Left hindlimb (tissue), 1 donor: ENCODE results near the gene COPRS.

Experiments
- DNase-seq: peaks from one replicate; pipeline ENCODE4 v3.0.0-alpha.2; 2018

The COPRS gene, protein sequence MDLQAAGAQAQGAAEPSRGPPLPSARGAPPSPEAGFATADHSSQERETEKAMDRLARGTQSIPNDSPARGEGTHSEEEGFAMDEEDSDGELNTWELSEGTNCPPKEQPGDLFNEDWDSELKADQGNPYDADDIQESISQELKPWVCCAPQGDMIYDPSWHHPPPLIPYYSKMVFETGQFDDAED

GRCh38 chr17:31858642-31859486, at the start of gene COPRS:
COPRS (minus strand) TSS chr17:31859244; CDS start chr17:31859199, 45 bp downstream.
- DNase-seq = peak; percentile 92

GRCh38 chr17:31908386-31908785, 49.3 kb upstream of the COPRS start:
- no peak for DNase-seq

DNA sequence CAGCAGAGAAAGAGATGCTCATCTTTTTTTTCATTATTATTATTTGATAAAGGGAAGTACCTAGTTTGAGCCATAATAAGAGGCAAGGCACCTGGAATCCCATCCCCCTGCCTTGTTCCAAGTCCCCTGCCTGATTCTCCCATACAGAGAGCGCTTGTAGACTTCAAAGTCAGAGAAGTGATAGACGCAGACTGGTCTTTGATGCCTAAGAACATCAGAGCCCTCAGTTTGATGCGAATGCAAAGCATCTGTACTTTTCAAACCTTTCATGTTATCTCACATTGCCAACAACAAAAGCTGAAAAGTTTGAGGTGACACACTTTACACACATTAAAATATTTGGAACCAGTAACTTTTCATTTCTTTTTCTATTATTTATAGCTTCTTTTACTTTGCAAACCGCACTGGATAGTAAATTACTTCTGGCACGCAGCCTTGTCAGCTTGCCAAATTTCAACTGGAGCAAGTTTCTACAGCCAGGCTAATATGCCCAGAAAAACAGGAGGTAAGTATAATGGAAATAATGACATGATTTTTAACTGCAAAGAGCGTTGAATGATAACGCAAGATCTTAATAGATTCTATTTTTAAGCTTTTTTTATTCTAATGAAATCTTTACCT, 48.4 kb upstream of the COPRS start:
- peak; percentile 48 for DNase-seq

- DNase-seq = no peak
Measured at GRCh38 chr17:31903401-31903800, 44.4 kb upstream of the COPRS start.

GRCh38 chr17:31902693-31903092, 43.6 kb upstream of the COPRS start:
- DNase-seq = no peak

- DNase-seq = no peak
Measured at GRCh38 chr17:31900877-31901276, 41.8 kb upstream of the COPRS start.

GRCh38 chr17:31888124-31888523, 29.1 kb upstream of the COPRS start:
- no peak for DNase-seq

- DNase-seq = no peak
Measured at GRCh38 chr17:31882571-31882970, 23.5 kb upstream of the COPRS start.

GRCh38 chr17:31880311-31880710, 21.3 kb upstream of the COPRS start:
- DNase-seq = no peak

DNA sequence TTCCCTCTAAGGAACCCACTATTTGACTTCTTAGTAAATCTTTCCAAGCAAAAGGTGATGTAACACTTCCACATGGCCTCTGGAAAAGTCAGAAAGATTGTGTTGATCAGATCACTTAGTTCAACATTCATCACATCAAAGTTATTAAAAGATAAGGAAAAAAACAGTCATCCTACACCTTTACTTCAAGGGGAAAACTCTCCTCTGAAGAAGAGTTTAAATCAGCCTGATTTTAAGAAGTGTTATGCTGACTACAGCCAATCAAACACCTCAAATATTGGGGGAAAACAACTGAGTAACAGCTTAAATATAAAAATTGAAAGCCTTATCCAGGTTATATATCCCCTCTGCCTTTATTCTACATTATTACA, 19.6 kb upstream of the COPRS start:
- DNase-seq = no peak

GRCh38 chr17:31877911-31878702, 19.1 kb upstream of the COPRS start:
- peak; percentile 46 for DNase-seq

DNA sequence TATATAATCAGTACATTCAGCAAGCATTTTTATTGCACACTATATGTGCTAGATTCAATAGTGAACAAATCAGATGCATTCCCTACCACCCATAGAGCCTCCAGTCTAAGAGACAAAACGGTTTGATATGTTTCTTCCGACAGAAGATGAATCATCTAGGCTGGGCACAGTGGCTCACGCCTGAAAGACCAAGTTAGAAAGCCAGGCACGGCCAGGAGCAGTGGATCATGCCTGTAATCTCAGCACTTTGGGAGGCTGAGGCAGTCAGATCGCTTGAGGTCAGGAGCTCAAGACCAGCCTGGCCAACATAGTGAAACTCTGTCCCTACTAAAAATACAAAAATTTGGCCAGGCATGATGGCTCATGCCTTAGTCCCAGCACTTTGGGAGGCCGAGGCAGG, 18.3 kb upstream of the COPRS start:
- DNase-seq = no peak

- DNase-seq = no peak
Measured at GRCh38 chr17:31875081-31875480, 16.0 kb upstream of the COPRS start.

DNA sequence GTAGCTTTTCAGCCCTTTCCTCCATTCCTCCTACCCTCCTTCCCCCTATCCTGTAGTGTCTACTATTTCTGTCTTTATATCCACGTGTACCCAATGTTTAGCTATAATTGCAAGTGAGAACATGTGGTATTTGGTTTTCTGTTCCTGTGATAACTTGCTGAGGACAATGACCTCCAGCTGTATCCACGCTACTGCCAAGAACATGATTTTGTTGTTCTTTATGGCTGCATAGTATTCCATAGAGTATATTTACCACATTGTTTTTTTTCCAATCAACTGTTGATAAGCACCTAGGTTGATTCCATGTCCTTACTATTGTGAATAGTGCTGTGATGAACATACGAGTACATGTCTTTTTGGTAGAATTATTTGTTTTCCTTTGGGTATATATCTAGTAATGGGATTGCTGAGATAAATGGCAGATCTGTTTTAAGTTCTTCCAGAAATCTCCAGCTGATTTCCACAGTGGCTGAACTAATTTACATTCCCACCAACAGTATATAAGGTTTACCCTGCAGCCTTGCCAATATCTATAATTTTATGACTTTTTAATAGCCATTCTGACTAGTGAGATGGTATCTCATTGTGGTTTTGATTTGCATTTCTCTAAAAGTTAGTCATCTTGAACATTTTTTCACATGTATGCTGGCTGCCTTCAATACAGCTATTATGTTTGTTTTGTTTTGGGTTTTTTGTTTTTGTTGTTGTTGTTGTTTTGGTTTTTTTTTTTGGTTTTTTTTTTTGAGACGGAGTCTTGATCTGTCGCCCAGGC, 10.9 kb upstream of the COPRS start:
- DNase-seq = no peak

GRCh38 chr17:31869031-31869430, 10.0 kb upstream of the COPRS start:
- no peak for DNase-seq

- no peak for DNase-seq
Measured at GRCh38 chr17:31859487-31860008, 504 bp upstream of the COPRS start.

DNA sequence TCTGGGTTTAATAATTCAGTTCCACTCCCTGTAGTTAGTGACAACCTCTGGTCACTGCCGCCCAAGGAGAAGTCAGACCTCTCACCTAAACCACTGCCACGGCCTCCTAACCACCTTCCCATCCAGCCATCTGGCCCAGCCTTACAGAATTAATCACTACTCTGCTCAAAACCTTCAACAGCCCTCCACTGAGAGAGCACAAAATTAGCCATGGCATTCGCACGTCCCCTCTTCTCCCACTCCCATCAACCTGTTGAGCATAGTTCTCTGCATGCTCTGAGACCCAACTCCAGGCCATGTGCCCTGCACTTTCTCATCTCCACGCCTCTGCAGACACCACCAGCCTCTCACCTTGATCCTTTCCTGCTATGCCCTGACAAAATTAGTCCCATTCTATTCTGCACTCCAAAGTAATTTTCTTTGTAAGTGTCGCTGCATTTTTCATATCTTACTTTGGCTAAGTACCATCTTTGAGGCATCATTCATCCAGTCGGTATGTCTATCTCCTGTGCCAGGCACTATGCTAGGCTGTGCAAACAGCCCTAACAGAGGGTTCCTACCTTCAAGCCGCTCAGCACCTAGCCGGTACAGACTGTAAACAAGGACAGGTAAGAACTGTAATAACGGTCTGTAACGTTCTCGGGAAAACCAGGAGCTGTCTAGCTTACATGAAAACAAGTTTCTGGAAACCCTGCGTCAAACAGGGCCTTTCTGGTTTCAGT, 963 bp downstream of the COPRS start:
- DNase-seq = no peak

- no peak for DNase-seq
Measured at GRCh38 chr17:31856750-31857149, 2.3 kb downstream of the COPRS start.

GRCh38 chr17:31854672-31855071, 4.4 kb downstream of the COPRS start:
- no peak for DNase-seq

DNA sequence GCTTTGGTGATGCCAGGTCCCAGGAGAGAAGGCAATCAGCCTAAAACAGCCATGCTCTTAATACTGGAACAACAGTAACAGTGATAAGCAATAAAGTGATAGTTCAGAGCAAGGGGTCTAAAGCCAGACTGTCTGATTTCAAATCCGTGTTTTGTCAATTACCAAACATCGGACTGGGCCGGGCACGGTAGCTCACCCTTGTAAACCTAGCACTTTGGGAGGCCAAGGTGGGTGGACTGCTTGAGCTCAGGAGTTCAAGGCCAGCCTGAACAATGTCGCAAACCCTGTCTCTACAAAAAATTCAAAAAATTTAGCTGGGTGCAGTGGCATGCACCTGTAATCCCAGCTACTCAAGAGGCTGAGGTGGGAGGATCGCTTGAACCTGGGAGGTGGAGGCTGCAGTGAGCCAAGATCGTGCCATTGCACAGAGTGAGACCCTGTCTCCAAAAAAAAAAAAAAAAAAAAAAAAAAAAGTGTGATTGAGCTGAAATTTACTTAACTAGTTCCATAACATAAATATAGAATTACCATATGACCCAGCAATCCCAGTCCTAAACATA, 5.1 kb downstream of the COPRS start:
- no peak for DNase-seq

DNA sequence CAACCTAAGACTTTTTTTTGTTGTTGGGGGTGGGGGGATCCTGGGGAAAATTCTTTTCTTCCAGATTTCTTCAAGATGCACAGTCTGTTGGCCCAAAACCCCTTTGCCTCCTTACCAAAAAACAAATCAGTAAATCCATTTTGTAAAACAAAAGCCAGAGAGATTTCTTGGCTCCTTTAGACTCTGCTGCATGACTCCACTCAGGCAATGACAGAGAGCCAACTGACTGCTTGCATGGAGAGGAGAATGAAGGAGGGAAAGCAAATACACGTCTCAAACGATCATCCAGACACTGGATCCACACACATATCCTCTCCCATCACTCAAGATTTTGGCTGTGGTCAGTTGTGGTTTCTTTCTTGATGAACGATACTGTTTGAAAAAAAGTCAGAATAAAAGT, 13.8 kb downstream of the COPRS start:
- DNase-seq = no peak
